HEK293 (cell line): ENCODE data around the gene NAE1.
A peak's percentile ranks its signal among the peaks of the same experiment; 100 is the strongest.

Experiments
- ATF2 ChIP-seq: fragments of 450-650 bp; formaldehyde crosslinking; IDR thresholded peaks from 2 replicates; pipeline ENCODE4 v1.5.1; 2016; ENCODE audit warnings: missing biosample characterization, missing genetic modification characterization, low read depth
- BCL11B ChIP-seq: fragments of 450-650 bp; formaldehyde crosslinking; IDR thresholded peaks from 2 replicates; pipeline ENCODE4 v1.5.1; 2016; ENCODE audit warnings: low read depth, missing biosample characterization, missing genetic modification characterization
- GFI1B ChIP-seq: fragments of 450-650 bp; formaldehyde crosslinking; IDR thresholded peaks from 2 replicates; pipeline ENCODE4 v1.5.1; 2016; ENCODE audit warnings: missing biosample characterization, missing genetic modification characterization
- GLIS1 ChIP-seq: fragments of 450-650 bp; formaldehyde crosslinking; IDR thresholded peaks from 2 replicates; pipeline ENCODE4 v1.5.1; 2016; ENCODE audit warnings: missing biosample characterization, missing genetic modification characterization
- KLF8 ChIP-seq: fragments of 450-650 bp; formaldehyde crosslinking; IDR thresholded peaks from 2 replicates; pipeline ENCODE4 v1.5.1; 2016; ENCODE audit warnings: missing biosample characterization, missing genetic modification characterization
- PRDM10 ChIP-seq: fragments of 450-650 bp; formaldehyde crosslinking; IDR thresholded peaks from 2 replicates; pipeline ENCODE4 v1.5.1; 2016; ENCODE audit warnings: missing biosample characterization, missing genetic modification characterization
- RBAK ChIP-seq: fragments of 450-650 bp; formaldehyde crosslinking; IDR thresholded peaks from 2 replicates; pipeline ENCODE4 v1.5.1; 2016; ENCODE audit warnings: missing biosample characterization, missing genetic modification characterization
- SP3 ChIP-seq: fragments of 450-650 bp; formaldehyde crosslinking; IDR thresholded peaks from 2 replicates; pipeline ENCODE4 v1.5.1; 2016; ENCODE audit warnings: missing biosample characterization, missing genetic modification characterization
- WT1 ChIP-seq: fragments of 450-650 bp; formaldehyde crosslinking; IDR thresholded peaks from 2 replicates; pipeline ENCODE4 v1.5.1; 2016; ENCODE audit warnings: missing biosample characterization, missing genetic modification characterization
- YY2 ChIP-seq: fragments of 450-650 bp; formaldehyde crosslinking; IDR thresholded peaks from 2 replicates; pipeline ENCODE4 v1.5.1; 2016; ENCODE audit warnings: missing biosample characterization, missing genetic modification characterization
- ZFP3 ChIP-seq: fragments of 450-650 bp; formaldehyde crosslinking; IDR thresholded peaks from 2 replicates; pipeline ENCODE4 v1.5.1; 2016; ENCODE audit warnings: low read depth, missing biosample characterization, missing genetic modification characterization
- ZFP69B ChIP-seq: fragments of 450-650 bp; formaldehyde crosslinking; IDR thresholded peaks from 2 replicates; pipeline ENCODE4 v1.5.1; 2016; ENCODE audit warnings: missing biosample characterization, missing genetic modification characterization
- ZNF121 ChIP-seq: fragments of 450-650 bp; formaldehyde crosslinking; IDR thresholded peaks from 2 replicates; pipeline ENCODE4 v1.5.1; 2016; ENCODE audit warnings: missing biosample characterization, missing genetic modification characterization
- ZNF138 ChIP-seq: fragments of 450-650 bp; formaldehyde crosslinking; IDR thresholded peaks from 2 replicates; pipeline ENCODE4 v1.5.1; 2016; ENCODE audit warnings: missing biosample characterization, missing genetic modification characterization, borderline replicate concordance
- ZNF354C ChIP-seq: fragments of 450-650 bp; formaldehyde crosslinking; IDR thresholded peaks from 2 replicates; pipeline ENCODE4 v1.5.1; 2016; ENCODE audit warnings: missing biosample characterization, missing genetic modification characterization, low read depth, borderline replicate concordance
- ZNF366 ChIP-seq: fragments of 450-650 bp; formaldehyde crosslinking; conservative IDR thresholded peaks from 2 replicates; pipeline ENCODE4 v1.5.1; 2016; ENCODE audit warnings: missing biosample characterization, missing genetic modification characterization
- ZNF416 ChIP-seq: fragments of 450-650 bp; formaldehyde crosslinking; IDR thresholded peaks from 2 replicates; pipeline ENCODE4 v1.5.1; 2016; ENCODE audit warnings: missing biosample characterization, missing genetic modification characterization
- ZNF423 ChIP-seq: fragments of 450-650 bp; formaldehyde crosslinking; IDR thresholded peaks from 2 replicates; pipeline ENCODE4 v1.5.1; 2016; ENCODE audit warnings: missing biosample characterization, missing genetic modification characterization
- ZNF488 ChIP-seq: fragments of 450-650 bp; formaldehyde crosslinking; IDR thresholded peaks from 2 replicates; pipeline ENCODE4 v1.5.1; 2016; ENCODE audit warnings: missing biosample characterization, missing genetic modification characterization
- ZNF518A ChIP-seq: fragments of 450-650 bp; formaldehyde crosslinking; conservative IDR thresholded peaks from 2 replicates; pipeline ENCODE4 v1.5.1; 2016; ENCODE audit warnings: low read depth, missing biosample characterization, missing genetic modification characterization
- ZNF548 ChIP-seq: fragments of 450-650 bp; formaldehyde crosslinking; IDR thresholded peaks from 2 replicates; pipeline ENCODE4 v1.5.1; 2016; ENCODE audit warnings: missing biosample characterization, missing genetic modification characterization
- ZNF560 ChIP-seq: fragments of 450-650 bp; formaldehyde crosslinking; IDR thresholded peaks from 2 replicates; pipeline ENCODE4 v1.5.1; 2017; ENCODE audit warnings: missing biosample characterization, missing genetic modification characterization, borderline replicate concordance
- ZNF571 ChIP-seq: fragments of 450-650 bp; formaldehyde crosslinking; IDR thresholded peaks from 2 replicates; pipeline ENCODE4 v1.5.0; 2017; ENCODE audit warnings: missing biosample characterization, missing genetic modification characterization
- ZNF600 ChIP-seq: fragments of 450-650 bp; formaldehyde crosslinking; IDR thresholded peaks from 2 replicates; pipeline ENCODE4 v1.5.1; 2016; ENCODE audit warnings: missing biosample characterization, missing genetic modification characterization
- ZNF624 ChIP-seq: fragments of 450-650 bp; formaldehyde crosslinking; IDR thresholded peaks from 2 replicates; pipeline ENCODE4 v1.5.1; 2017; ENCODE audit warnings: missing biosample characterization, missing genetic modification characterization
- ZNF658 ChIP-seq: fragments of 450-650 bp; formaldehyde crosslinking; IDR thresholded peaks from 2 replicates; pipeline ENCODE4; 2016; ENCODE audit warnings: missing biosample characterization, missing genetic modification characterization
- ZNF692 ChIP-seq: fragments of 450-650 bp; formaldehyde crosslinking; IDR thresholded peaks from 2 replicates; pipeline ENCODE4 v1.5.1; 2016; ENCODE audit warnings: missing biosample characterization, missing genetic modification characterization
- ZNF837 ChIP-seq: fragments of 450-650 bp; formaldehyde crosslinking; IDR thresholded peaks from 2 replicates; pipeline ENCODE4 v1.5.1; 2016; ENCODE audit warnings: missing biosample characterization, missing genetic modification characterization
- ZXDB ChIP-seq: fragments of 450-650 bp; formaldehyde crosslinking; IDR thresholded peaks from 2 replicates; pipeline ENCODE4 v1.5.1; 2016; ENCODE audit warnings: missing biosample characterization, missing genetic modification characterization

NAE1 gene

GRCh38 chr16:66832661-66833305 lies 2.0 kb upstream of the NAE1 start (continued):
- TF ChIP-seq ATF2 (tag by site-specific recombination), result peak; percentile 6; the same call in 1 of the 2 replicates
- no peak for TF ChIP-seq ZNF488 (tag by site-specific recombination)
- TF ChIP-seq ZNF423, result no peak
- peak; percentile 59 for TF ChIP-seq ZNF366
- no peak for TF ChIP-seq ZFP3 (tag by site-specific recombination)
- TF ChIP-seq ZNF354C (tag by site-specific recombination), result no peak
- TF ChIP-seq ZNF624, result no peak
- TF ChIP-seq ZNF571, result no peak
- no peak for TF ChIP-seq GLIS1
- no peak for TF ChIP-seq SP3 (tag by site-specific recombination)
- TF ChIP-seq ZNF138 (tag by site-specific recombination), result no peak
- TF ChIP-seq WT1, result no peak
- TF ChIP-seq ZFP69B (tag by site-specific recombination), result peak; percentile 66; the same call in 1 of the 2 replicates
- no peak for TF ChIP-seq ZNF548
- TF ChIP-seq ZNF121 (tag by site-specific recombination), result no peak
- no peak for TF ChIP-seq ZNF600 (tag by site-specific recombination)
- no peak for TF ChIP-seq ZNF658 (tag by site-specific recombination)
- TF ChIP-seq YY2 (tag by site-specific recombination), result no peak
- TF ChIP-seq ZNF560, result no peak
- 0 out of 2 replicates have a peak, but pooled peaks have one; percentile 25 for TF ChIP-seq ZNF518A (tag by site-specific recombination)
- no peak for TF ChIP-seq KLF8 (tag by site-specific recombination)
- TF ChIP-seq PRDM10, result peak; percentile 78
- no peak for TF ChIP-seq GFI1B (tag by site-specific recombination)
- TF ChIP-seq RBAK (tag by site-specific recombination), result no peak
- no peak for TF ChIP-seq BCL11B (tag by site-specific recombination)
- TF ChIP-seq ZNF416 (tag by site-specific recombination), result no peak
- TF ChIP-seq ZNF692 (tag by site-specific recombination), result peak; percentile 95
- peak; percentile 42; the same call in 1 of the 2 replicates for TF ChIP-seq ZXDB
- TF ChIP-seq ZNF837 (tag by site-specific recombination), result no peak
